Brain pericyte (primary cell): ENCODE results near the gene SND1.

ENCODE experiments used
- DNase-seq: peaks from one replicate; pipeline ENCODE4 v3.0.0-alpha.2; 2012; ENCODE audit warnings: low read depth, low spot score

Gene SND1

DNA sequence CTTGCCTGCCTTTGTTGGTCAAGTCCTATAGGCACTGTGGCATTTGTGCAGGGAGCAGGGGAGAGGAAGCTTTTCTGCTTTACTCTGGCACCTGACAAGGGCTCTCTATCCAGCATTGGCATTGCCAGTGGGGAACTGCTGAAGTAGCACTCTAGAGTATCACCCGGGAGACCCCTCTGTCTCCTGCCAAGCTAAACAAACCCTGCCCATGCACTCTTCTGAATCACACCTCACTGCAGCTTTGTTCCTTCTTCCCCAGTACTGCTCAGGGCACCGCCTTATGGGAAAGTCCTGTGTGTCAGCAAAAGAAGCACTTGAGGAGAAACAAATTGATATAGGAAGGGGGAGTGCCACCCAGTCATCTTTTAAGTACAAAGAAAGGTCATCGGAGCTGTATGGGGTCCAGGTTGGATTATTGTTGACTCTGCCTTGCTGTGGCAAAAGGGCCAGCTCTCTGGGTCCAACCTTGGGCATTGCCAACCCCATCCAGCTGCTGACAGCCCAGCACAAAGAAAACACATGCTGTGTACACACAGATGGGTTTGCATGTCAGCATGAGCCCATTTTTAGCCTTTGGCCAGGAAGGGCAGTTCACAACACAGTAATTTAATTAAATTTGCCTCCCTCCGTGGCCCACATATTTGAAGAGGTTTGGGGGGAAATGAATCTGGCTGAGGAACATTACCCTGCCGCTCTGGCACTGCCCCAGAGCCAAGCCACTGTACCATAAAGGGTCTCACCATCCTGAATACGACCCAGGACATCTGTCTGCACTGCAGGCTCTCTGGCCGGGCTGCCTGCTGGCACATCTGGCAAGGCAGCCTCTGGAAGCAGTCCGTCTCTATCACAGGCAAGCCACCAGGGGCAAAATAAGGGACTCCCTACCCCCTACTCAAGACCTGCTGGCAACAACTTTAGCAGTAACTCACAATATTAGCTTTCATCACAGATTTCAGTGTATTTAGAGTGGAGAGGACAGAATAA lies 366.2 kb downstream of the SND1 start:
- peak; percentile 15 for DNase-seq

DNA sequence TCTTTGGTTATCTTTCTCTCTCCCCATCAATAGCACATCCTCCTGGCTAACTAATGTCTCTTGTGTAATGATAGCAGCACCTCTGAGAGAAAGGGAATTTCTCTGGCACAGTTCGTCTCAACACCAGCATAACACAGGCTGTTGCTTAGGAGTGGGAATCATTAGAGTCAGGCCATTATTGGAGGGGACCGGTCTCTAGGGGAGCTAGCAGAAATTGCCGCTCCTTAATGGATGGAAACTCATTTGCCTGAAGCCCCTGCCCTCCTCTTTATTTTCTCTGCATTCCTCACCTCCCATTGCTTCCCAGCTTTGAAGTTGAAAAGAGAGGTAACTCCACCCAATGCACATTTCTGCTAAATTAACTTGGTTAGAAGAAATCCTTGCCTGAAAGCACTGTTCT lies 367.3 kb downstream of the SND1 start:
- no peak for DNase-seq

DNA sequence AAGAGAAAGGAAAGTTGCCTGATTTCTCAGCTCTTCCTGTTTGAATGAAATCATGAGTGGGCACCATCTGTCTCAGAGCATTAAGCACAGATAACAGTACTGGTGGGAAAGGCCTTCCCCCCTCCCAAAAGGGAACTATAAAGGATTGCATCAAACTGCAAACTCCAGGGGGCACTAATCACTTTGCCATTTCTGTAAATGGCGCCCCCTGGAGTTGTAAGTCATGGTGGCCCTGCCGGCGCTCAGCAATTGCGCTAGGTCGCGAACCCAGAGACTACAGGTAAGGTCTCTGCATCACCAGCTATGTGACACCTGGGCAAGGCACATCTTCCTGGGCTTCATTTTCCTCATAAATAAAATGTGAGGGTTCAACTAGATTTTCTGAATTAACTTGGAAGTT lies 368.2 kb downstream of the SND1 start:
- no peak for DNase-seq

DNA sequence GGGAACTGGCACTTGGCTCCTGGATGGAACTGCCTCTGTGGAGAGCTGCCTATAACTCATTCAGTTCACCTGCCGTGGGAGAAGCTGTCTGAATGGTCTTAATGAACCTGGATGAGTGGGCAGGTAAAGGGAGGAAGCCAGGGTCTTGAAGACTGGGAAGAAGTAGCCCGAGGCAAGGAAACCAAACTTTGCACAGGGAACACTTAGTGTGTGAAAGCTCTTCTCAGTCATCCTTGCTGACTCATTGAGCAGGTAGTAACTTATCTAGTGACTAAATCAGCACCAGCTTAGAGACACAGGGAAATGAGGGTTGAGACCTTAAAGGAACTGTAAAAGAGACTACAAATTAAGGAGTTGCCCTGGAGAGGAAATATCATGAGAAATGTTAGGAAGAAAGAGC lies 369.4 kb downstream of the SND1 start:
- DNase-seq = no peak

DNA sequence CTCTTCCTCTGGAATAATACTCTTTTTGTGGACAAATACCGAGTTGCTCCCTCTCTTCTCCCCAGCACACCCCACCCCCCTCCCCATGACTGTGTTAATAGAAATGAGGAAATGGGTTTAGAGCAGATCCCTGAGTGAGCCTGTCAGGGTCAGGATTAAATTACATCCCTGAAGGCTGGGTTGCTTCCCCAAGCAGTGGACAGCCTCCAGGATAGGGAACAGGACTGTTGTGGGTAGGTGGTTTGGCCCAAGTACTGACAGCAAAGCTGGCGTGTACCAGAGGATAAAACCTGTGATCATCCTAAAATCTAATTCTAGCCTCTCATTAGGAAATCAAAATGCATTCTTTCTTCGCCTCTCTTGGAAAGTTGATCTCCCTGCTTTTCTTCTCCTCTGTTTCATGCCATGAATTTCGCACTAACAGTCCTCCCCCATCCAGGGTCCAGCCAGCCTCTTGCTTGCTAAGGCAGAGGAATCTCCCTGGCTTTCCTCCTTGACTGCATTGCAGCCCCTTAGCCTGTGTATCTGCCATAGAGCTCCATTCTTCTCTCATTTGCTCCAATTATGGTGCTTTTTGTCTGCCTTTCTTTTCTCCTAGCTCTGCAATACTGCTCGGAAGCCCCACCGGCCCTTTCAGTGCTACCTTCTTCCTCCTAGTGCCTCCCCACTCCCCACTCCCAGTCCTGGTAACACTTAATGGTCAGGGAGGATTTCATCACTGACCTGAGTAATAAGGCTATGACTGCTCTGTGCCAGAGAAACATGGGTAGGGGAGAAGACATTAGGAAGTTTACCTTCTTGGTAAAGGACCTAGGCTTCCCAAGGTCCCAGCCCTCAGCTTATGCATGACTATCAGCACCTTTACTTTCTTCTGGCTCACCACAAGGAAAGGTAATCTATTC lies 370.9 kb downstream of the SND1 start:
- no peak for DNase-seq

DNA sequence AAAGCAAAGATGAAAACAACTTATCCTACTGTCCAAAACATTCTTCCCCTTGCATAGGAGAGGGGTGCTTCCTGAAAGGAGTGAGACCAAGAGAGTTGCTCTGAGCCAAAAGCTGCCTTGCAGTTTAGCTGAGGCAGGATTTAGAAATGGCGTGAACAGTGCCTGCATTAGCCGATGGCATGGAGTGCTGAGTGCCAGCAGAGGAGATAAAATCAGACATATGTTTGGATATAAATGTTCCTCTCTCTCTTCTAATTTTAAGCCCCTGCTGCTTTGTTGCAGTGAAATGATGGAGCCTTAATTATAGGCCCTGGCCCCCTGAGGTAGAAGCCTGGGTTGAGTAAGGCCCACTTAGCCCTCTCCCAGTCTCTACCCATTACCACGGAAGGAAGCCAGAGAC lies 372.2 kb downstream of the SND1 start:
- DNase-seq = no peak

GRCh38 chr7:128025380-128025779 lies 373.4 kb downstream of the SND1 start:
- DNase-seq = no peak

- DNase-seq = no peak
Observed at GRCh38 chr7:128025819-128026218, 373.8 kb downstream of the SND1 start.

- no peak for DNase-seq
Observed at GRCh38 chr7:128026551-128026950, 374.6 kb downstream of the SND1 start.

DNA sequence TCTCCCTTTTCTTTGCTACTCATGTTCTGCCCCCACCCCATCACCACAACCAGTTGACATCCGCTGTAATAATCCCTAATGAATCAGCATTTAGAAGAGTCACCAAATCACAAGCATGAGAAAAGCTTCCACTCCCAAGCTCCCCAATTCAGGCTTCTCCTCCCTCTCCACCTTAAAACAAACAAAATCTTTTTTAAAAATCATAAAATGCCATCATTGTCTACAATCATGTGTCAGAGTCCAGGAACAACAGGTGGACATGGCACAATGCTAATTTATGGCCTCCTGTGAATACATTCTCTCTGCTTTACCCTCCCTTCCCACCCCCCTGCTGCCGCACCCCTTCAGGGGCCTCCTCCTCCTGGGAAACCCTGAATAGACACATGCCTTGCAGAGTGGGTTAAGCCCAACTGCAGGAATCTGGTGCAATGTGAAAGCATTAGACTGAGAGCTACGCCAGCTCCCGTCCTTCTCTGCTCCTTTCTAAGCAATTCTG lies 375.5 kb downstream of the SND1 start:
- DNase-seq = no peak

GRCh38 chr7:128029405-128029995 lies 377.5 kb downstream of the SND1 start:
- no peak for DNase-seq

DNA sequence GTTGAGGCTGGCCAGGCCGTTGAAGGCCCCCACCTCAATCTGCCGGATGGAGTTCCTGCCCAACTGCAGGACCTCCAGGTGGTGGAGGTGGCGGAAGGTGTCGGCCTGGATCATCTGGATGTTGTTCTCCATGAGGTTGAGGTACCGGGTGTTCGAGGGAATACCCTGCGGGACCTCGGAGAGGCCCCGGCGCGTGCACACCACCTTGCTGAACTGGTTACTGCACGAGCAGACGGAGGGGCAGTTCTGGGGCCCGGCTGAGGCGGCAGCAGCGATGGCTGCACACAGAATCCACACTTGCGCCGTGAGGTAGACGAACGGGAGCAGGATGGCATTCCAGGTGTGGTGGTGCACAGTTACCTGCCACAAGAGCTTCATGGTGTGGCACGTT lies 378.3 kb downstream of the SND1 start:
- DNase-seq = no peak

GRCh38 chr7:128030654-128031611 lies 378.9 kb downstream of the SND1 start, which contains the start of gene LRRC4:
TSS of gene LRRC4 (minus strand) at chr7:128031437. CDS start at chr7:128030640, 797 bp downstream.
- no peak for DNase-seq

GRCh38 chr7:128031901-128032604 lies 380.1 kb downstream of the SND1 start:
- DNase-seq = peak; percentile 43

DNA sequence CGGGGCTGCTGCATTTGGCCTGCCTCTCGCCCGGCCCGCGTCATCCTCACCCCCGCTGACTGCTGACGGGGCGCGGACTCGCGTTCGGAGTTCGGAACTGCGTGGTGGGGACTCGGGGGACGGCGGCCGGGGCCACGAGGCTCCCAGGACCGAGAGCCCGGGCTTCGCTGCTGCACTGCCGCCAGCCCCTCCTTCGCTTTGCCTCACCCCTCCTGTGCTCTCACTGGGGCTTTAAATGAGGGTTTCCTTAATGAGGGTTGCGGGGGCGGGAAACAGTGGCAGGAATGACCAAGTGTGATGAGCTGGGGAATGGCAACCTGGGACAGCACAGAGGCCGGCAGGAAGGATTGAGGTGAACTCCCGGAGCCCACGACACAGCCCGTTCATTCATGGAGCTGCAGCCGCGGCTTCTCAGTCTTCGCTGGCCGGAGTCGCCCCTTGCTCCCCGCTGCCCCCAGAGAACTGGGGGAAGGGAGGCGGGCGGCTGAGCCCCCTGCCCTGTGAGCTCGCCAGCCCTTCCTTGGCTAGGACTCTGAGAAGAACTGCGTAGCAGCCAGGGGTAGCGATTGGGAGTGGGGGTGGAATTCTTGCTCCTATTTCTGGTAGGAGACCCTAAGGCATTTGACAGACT lies 380.7 kb downstream of the SND1 start:
- DNase-seq = no peak

DNA sequence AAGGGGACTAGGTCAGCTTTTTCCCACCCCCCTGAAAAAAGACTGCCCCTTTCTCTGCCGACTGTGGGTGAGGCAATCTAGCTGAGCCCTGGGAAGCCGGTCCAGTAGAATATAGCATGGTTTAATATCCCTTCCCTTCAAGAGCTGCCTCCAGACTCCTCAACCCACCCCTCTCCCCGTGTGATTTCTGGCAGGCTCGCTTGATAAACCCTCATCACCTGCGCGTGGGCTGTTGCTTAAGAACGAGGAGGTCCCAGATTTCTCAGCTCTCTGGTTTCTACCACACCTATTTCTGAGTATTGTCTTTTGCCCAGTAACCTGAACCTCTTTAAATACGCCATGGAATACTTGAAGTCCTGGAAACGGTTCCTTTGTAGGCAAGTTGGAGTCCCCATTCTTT lies 381.3 kb downstream of the SND1 start:
- DNase-seq = no peak

- DNase-seq = no peak
Observed at GRCh38 chr7:128034825-128035224, 382.8 kb downstream of the SND1 start.

GRCh38 chr7:128035712-128036111 lies 383.7 kb downstream of the SND1 start:
- DNase-seq = no peak

- DNase-seq = no peak
Observed at GRCh38 chr7:128036226-128036940, 384.4 kb downstream of the SND1 start.
